Kidney (tissue), 14 donors: ENCODE results near the gene DUSP23. TPM values are rescaled to one million over a fixed set of nuclear protein-coding genes. Genes with fewer than 3 reads are reported as not detected.
A peak's percentile ranks its signal among the peaks of the same experiment; 100 is the strongest.

Experiments used
- DNase-seq, 5 donors: peaks; one replicate each; pipeline ENCODE4 v3.0.0-alpha.2; 2013 to 2020
- FAIRE-seq: peaks from 2 replicates; lab custom pipeline; 2012; peaks lifted over from hg19 to GRCh38; lab: Jason Lieb, UNC
- H3K27ac ChIP-seq, 2 donors: one replicate each; pipeline ENCODE4 v1.7.0; 2013; ENCODE audit warnings: low read depth in 2 of 2, low read length in 2 of 2, inconsistent platforms in 1 of 2
- H3K27me3 ChIP-seq: one replicate; pipeline ENCODE4 v1.7.1; 2013; ENCODE audit warnings: low read length, inconsistent platforms; ENCODE audit not compliant: control insufficient read depth, insufficient read depth
- H3K36me3 ChIP-seq, 3 donors: one replicate each; pipeline versions ENCODE4 v1.7.0 to v1.7.1; 2013; ENCODE audit warnings: low read length in 3 of 3, control low read depth in 1 of 3, inconsistent platforms in 1 of 3; ENCODE audit not compliant: insufficient read depth in 3 of 3, control insufficient read depth in 2 of 3
- H3K4me1 ChIP-seq, 3 donors: one replicate each; pipeline versions ENCODE4 v1.7.0 to v1.7.1; 2013; ENCODE audit warnings: low read length in 3 of 3, inconsistent platforms in 1 of 3, low read depth in 1 of 3; ENCODE audit not compliant: control insufficient read depth in 2 of 3, insufficient read depth in 2 of 3
- H3K4me3 ChIP-seq, 3 donors: one replicate each; pipeline versions ENCODE4 v1.7.0 to v1.8.1; 2013; ENCODE audit warnings: low read length in 3 of 3, control low read depth in 1 of 3, inconsistent platforms in 1 of 3
- H3K9ac ChIP-seq, 3 donors: one replicate each; pipeline versions ENCODE4 v1.7.0 to v1.7.1; 2013; ENCODE audit warnings: low read length in 3 of 3, control low read depth in 1 of 3, inconsistent platforms in 1 of 3
- H3K9me3 ChIP-seq, 3 donors: one replicate each; pipeline versions ENCODE4 v1.7.0 to v1.7.1; 2013; ENCODE audit warnings: low read length in 3 of 3, control low read depth in 1 of 3, inconsistent platforms in 1 of 3; ENCODE audit not compliant: control insufficient read depth in 2 of 3, insufficient read depth in 1 of 3
- CTCF ChIP-seq: IDR thresholded peaks from 3 replicates; pipeline ENCODE4 v1.5.1; 2012; ENCODE audit warnings: mild to moderate bottlenecking, moderate library complexity, borderline replicate concordance; ENCODE audit not compliant: insufficient read depth; ENCODE audit errors: extremely low read depth
- intact Hi-C: fragments of 100-400 bp; cut with DNase I; formaldehyde crosslinking; loops from one replicate; pipeline ENCODE4 v1.11.1; 2022
- polyA plus RNA-seq: library from polyadenylated mRNA; stranded (reverse); fragments of 350-450 nt; fragmentation: Illumina TruSeq; extraction: RNeasy Lipid Tissue Mini Kit (QIAGEN cat#74804); gene quantifications from one replicate; pipeline ENCODE4 v1.2.3, GENCODE V29; 2014; ENCODE audit warnings: low read depth, low replicate concordance; ENCODE audit not compliant: insufficient read depth
- total RNA-seq: library from RNA; stranded (reverse); fragmentation: NEBNext Ultra II Directional; extraction: Animal tissue kit (Norgen Biotek cat#: 25700); gene quantifications from one replicate; pipeline ENCODE4 v1.2.1, GENCODE V29; 2021
- donor health status: control.
- donor health status: control.
- donor health status: control.
- donor health status: control.
- donor health status: control.
- donor health status: DM: yes; HTN: yes; CAD: no.
- donor health status: Normal renal cell carcinoma (clear cell type).

DUSP23 gene
- total and polyA plus RNA-seq, 2 donors from 2014 or later, result 128 to 327 TPM

GRCh38 chr1:159775716-159776115 is 5.0 kb upstream of the DUSP23 start:
- intact Hi-C loops, result no loop called here
- Histone ChIP-seq H3K4me3 (no peak overlapping the region), H3K9me3 (no peaks in the 10 kb centered on the region), H3K4me1 (no peaks in the 10 kb centered on the region), H3K27ac (no peak overlapping the region), H3K36me3 (no peaks in the 10 kb centered on the region), H3K27me3 (no peaks in the 10 kb centered on the region), H3K9ac (no peak overlapping the region)
- FAIRE-seq, result no peak
- no peak for DNase-seq
- peak; percentile 6 for TF ChIP-seq CTCF

GRCh38 chr1:159778266-159778665 is 2.5 kb upstream of the DUSP23 start:
- DNase-seq (no peak), FAIRE-seq (no peak)
- Histone ChIP-seq H3K9me3 (no peaks in the 10 kb centered on the region), H3K4me1 (peaks cover 0 to 7% (median 0%) of the 10 kb centered on the region in 3 donors), H3K9ac (no peak overlapping the region), H3K27ac (no peak overlapping the region), H3K4me3 (no peak overlapping the region), H3K27me3 (no peaks in the 10 kb centered on the region), H3K36me3 (no peaks in the 10 kb centered on the region)
- intact Hi-C loops, result no loop called here
- TF ChIP-seq CTCF, result no peak

- Histone ChIP-seq H3K4me3 (no peak overlapping the region), H3K9ac (no peak overlapping the region), H3K27me3 (no peaks in the 10 kb centered on the region), H3K9me3 (no peaks in the 10 kb centered on the region), H3K27ac (peak overlapping the region in 1 of 2 donors; percentile 23), H3K36me3 (no peaks in the 10 kb centered on the region), H3K4me1 (peaks cover 0 to 7% (median 0%) of the 10 kb centered on the region in 3 donors)
- intact Hi-C loops, result no loop called here
- FAIRE-seq, result no peak
- no peak for TF ChIP-seq CTCF
- DNase-seq, result no peak
These were observed 1.3 kb upstream of the DUSP23 start for GRCh38 chr1:159779403-159779851.

GRCh38 chr1:159781992-159782391 is 1.2 kb downstream of the DUSP23 start:
- no peaks in the 10 kb centered on the region for H3K27me3 ChIP-seq

More at GRCh38 chr1:159781992-159782391, 1.2 kb downstream of the DUSP23 start:
- Histone ChIP-seq H3K9ac (peak overlapping the region in 1 of 3 donors; percentile 55), H3K36me3 (no peaks in the 10 kb centered on the region), H3K4me1 (peaks cover 0 to 7% (median 0%) of the 10 kb centered on the region in 3 donors), H3K4me3 (peak overlapping the region in 2 of 3 donors; percentile 74 to 85), H3K27ac (peak overlapping the region in 1 of 2 donors; percentile 82), H3K9me3 (no peaks in the 10 kb centered on the region)
- FAIRE-seq (no peak), DNase-seq (peak in 1 of 5 donors; percentile 82)
- TF ChIP-seq CTCF, result no peak
- intact Hi-C loops, result no loop called here
